Small intestine (tissue), 7 donors: Measurements from ENCODE around the gene PISD. TPM values are rescaled to one million over a fixed set of nuclear protein-coding genes. Genes with fewer than 3 reads are reported as not detected.
"Not testable (repeated sequence)": the region's sequence is repeated elsewhere in the genome, so short reads cannot be mapped to it uniquely, and the experiment has no call there.

ENCODE experiments used
- DNase-seq, 2 donors: peaks; one replicate each; pipeline versions ENCODE4 v3.0.0 to v3.0.0-alpha.2; 2013
- FAIRE-seq: peaks from 2 replicates; lab custom pipeline; 2012; peaks lifted over from hg19 to GRCh38; lab: Jason Lieb, UNC
- H3K27ac ChIP-seq, 3 donors: one replicate each; pipeline ENCODE4 v1.5.1; 2013; ENCODE audit warnings: low read length in 2 of 3, mild to moderate bottlenecking in 2 of 3, control low read depth in 1 of 3, inconsistent platforms in 1 of 3, low read depth in 1 of 3, moderate library complexity in 1 of 3
- H3K27me3 ChIP-seq, 3 donors: one replicate each; pipeline ENCODE4 v1.6.1; 2013; ENCODE audit warnings: low read length in 3 of 3, inconsistent platforms in 1 of 3; ENCODE audit not compliant: control insufficient read depth in 3 of 3, insufficient read depth in 3 of 3
- H3K36me3 ChIP-seq, 3 donors: one replicate each; pipeline ENCODE4 v1.6.1; 2013; ENCODE audit warnings: low read length in 3 of 3, inconsistent platforms in 1 of 3, low read depth in 1 of 3, mild to moderate bottlenecking in 1 of 3, moderate library complexity in 1 of 3; ENCODE audit not compliant: control insufficient read depth in 3 of 3, insufficient read depth in 2 of 3
- H3K4me1 ChIP-seq, 3 donors: one replicate each; pipeline ENCODE4 v1.6.1; 2013; ENCODE audit warnings: low read length in 2 of 3, inconsistent platforms in 1 of 3, low read depth in 1 of 3, mild to moderate bottlenecking in 1 of 3, moderate library complexity in 1 of 3; ENCODE audit not compliant: control insufficient read depth in 3 of 3, insufficient read depth in 2 of 3
- H3K4me3 ChIP-seq, 3 donors: one replicate each; pipeline ENCODE4 v1.5.1; 2013; ENCODE audit warnings: low read length in 3 of 3, control low read depth in 1 of 3, inconsistent platforms in 1 of 3, low read depth in 1 of 3, mild to moderate bottlenecking in 1 of 3, moderate library complexity in 1 of 3
- H3K9me3 ChIP-seq, 2 donors: one replicate each; pipeline ENCODE4 v1.6.1; 2013; ENCODE audit warnings: low read depth in 1 of 2, low read length in 1 of 2; ENCODE audit not compliant: control insufficient read depth in 2 of 2, insufficient read depth in 1 of 2
- WGBS, 3 donors: extraction: QIAGEN DNeasy Blood & Tissue Kit; methylation state at CpG; one replicate each; pipeline ENCODE4 v1.1.7; 2013; 5-methylcytosine and 5-hydroxymethylcytosine counted together
- polyA plus RNA-seq, 4 donors: library from polyadenylated mRNA; stranded (reverse) in 3 of 4; unstranded in 1 of 4; fragments of 200-250 nt in 3 of 4; fragments of 120-200 nt in 1 of 4; gene quantifications; one replicate each; pipeline versions ENCODE4 v1.2.1 to v1.2.3, GENCODE V29; 2013
- donor health status: healthy with polysubstance abuse.
- donor health status: control.
- donor health status: control.
- donor health status: Bipolar disorder and iron deficiency.
- donor health status: healthy.

PISD gene
- polyA plus RNA-seq, 4 donors = 17.3 to 45.7 (median 26.7) TPM

- no peak for FAIRE-seq
- H3K27me3 ChIP-seq = no peaks in the 10 kb centered on the region
- H3K4me3 ChIP-seq = no peak overlapping the region
- H3K9me3 ChIP-seq = no peaks in the 10 kb centered on the region
- peak overlapping the region in 2 of 3 donors; percentile 21 to 68 for H3K27ac ChIP-seq
- H3K36me3 ChIP-seq = peaks cover 3 to 79% (median 17%) of the 10 kb centered on the region in 3 donors
- DNase-seq = peak; percentile 54 to 67
- 75 to 84% (median 83%) methylated on average over 17 of the region's 17 CpGs for WGBS, 3 donors
- H3K4me1 ChIP-seq = peaks cover 4 to 26% (median 5%) of the 10 kb centered on the region in 3 donors
Observed at GRCh38 chr22:31604746-31605705, 57.0 kb downstream of the PISD start.

GRCh38 chr22:31604137-31604705 lies 57.8 kb downstream of the PISD start:
- peaks cover 3 to 74% (median 13%) of the 10 kb centered on the region in 3 donors for H3K36me3 ChIP-seq
- 92 to 93% (median 93%) methylated on average over 14 of the region's 14 CpGs for WGBS, 3 donors
- H3K4me1 ChIP-seq = peaks cover 4 to 26% (median 5%) of the 10 kb centered on the region in 3 donors
- H3K4me3 ChIP-seq = no peak overlapping the region
- no peaks in the 10 kb centered on the region for H3K9me3 ChIP-seq
- peak overlapping the region in 2 of 3 donors; percentile 21 to 68 for H3K27ac ChIP-seq
- H3K27me3 ChIP-seq = no peaks in the 10 kb centered on the region
- DNase-seq = peak in 1 of 2 donors; percentile 4
- FAIRE-seq = no peak

- peaks cover 4 to 26% (median 5%) of the 10 kb centered on the region in 3 donors for H3K4me1 ChIP-seq
- H3K4me3 ChIP-seq = no peak overlapping the region
- 95 to 99% (median 98%) methylated on average over 5 of the region's 5 CpGs for WGBS, 3 donors
- H3K27me3 ChIP-seq = no peaks in the 10 kb centered on the region
- FAIRE-seq (no peak), DNase-seq (no peak)
- H3K36me3 ChIP-seq = peaks cover 3 to 68% (median 11%) of the 10 kb centered on the region in 3 donors
- H3K9me3 ChIP-seq = no peaks in the 10 kb centered on the region
- H3K27ac ChIP-seq = no peak overlapping the region
Observed at GRCh38 chr22:31603574-31603973, 58.4 kb downstream of the PISD start.

GRCh38 chr22:31603081-31603525 lies 58.9 kb downstream of the PISD start:
- Histone ChIP-seq H3K27me3 (no peaks in the 10 kb centered on the region), H3K27ac (no peak overlapping the region), H3K4me1 (peaks cover 4 to 26% (median 5%) of the 10 kb centered on the region in 3 donors), H3K36me3 (peaks cover 3 to 66% (median 9%) of the 10 kb centered on the region in 3 donors), H3K4me3 (no peak overlapping the region), H3K9me3 (no peaks in the 10 kb centered on the region)
- 86 to 92% (median 88%) methylated on average over 10 of the region's 10 CpGs for WGBS, 3 donors
- FAIRE-seq (no peak), DNase-seq (no peak)

GRCh38 chr22:31602259-31602952 lies 59.6 kb downstream of the PISD start:
- DNase-seq = peak in 1 of 2 donors; percentile 5
- peaks cover 4 to 26% (median 5%) of the 10 kb centered on the region in 3 donors for H3K4me1 ChIP-seq
- 75 to 88% (median 88%) methylated on average over 11 of the region's 11 CpGs for WGBS, 3 donors
- no peak for FAIRE-seq
- no peaks in the 10 kb centered on the region for H3K9me3 ChIP-seq
- H3K27me3 ChIP-seq = no peaks in the 10 kb centered on the region
- no peak overlapping the region for H3K4me3 ChIP-seq
- no peak overlapping the region for H3K27ac ChIP-seq
- H3K36me3 ChIP-seq = peaks cover 3 to 59% (median 9%) of the 10 kb centered on the region in 3 donors

- Histone ChIP-seq H3K4me1 (no peaks in the 10 kb centered on the region), H3K9me3 (no peaks in the 10 kb centered on the region), H3K36me3 (peaks cover 0 to 12% (median 0%) of the 10 kb centered on the region in 3 donors), H3K27ac (no peak overlapping the region), H3K27me3 (no peaks in the 10 kb centered on the region), H3K4me3 (no peak overlapping the region)
- WGBS, 3 donors = 46 to 84% (median 61%) methylated on average over 2 of the region's 2 CpGs
- peak in 1 of 2 donors; percentile 53 for DNase-seq
- FAIRE-seq = no peak
Observed at GRCh38 chr22:31595271-31595670, 66.7 kb downstream of the PISD start.

- not testable (repeated sequence) for H3K27me3 ChIP-seq, FAIRE-seq, H3K9me3 ChIP-seq, H3K4me3 ChIP-seq, DNase-seq, H3K27ac ChIP-seq
- Histone ChIP-seq H3K36me3 (peaks cover 0 to 11% (median 11%) of the 10 kb centered on the region in 3 donors), H3K4me1 (peaks cover 0 to 23% (median 0%) of the 10 kb centered on the region in 3 donors)
- 100% methylated on average over 1 of the region's 2 CpGs; no CpG with 5 or more reads in 1 of the 3 donors for WGBS, 3 donors
Observed at GRCh38 chr22:31590161-31590560, 71.9 kb downstream of the PISD start.
